Endometrial microvascular endothelial cells (primary cell): ENCODE measurements around the gene ADAM33. TPM values are rescaled to one million over a fixed set of nuclear protein-coding genes. Genes with fewer than 3 reads are reported as not detected.

Source experiments
- in situ Hi-C: cut with HindIII; loops from 2 replicates; pipeline ENCODE4 v1.10.0; 2017; ENCODE audit warnings: low sequenced_read_pairs, low pct_unique_long_range_greater_than_20kb; ENCODE audit errors: inconsistent ontology term
- total RNA-seq: library from RNA; depleted of rRNA; stranded (reverse); fragments of >200 nt; gene quantifications from one replicate; pipeline ENCODE4 v1.2.3, GENCODE V29; 2015; ENCODE audit errors: inconsistent ontology term

Gene ADAM33
- not detected for total RNA-seq

GRCh38 chr20:3681931-3682781, at the start of gene ADAM33:
Gene ADAM33 (minus strand): TSS chr20:3682010. CDS start chr20:3682004, 6 bp downstream.
- in situ Hi-C loops: no loop called here

- in situ Hi-C loops: no loop called here
Observed at GRCh38 chr20:3730803-3731672, 49.2 kb upstream of the ADAM33 start.

GRCh38 chr20:3729811-3730540, 48.2 kb upstream of the ADAM33 start:
- in situ Hi-C loops: no loop called here

- in situ Hi-C loops: no loop called here
Observed at GRCh38 chr20:3729378-3729777, 47.6 kb upstream of the ADAM33 start.

- in situ Hi-C loops: no loop called here
Observed at GRCh38 chr20:3728876-3729275, 47.1 kb upstream of the ADAM33 start.

GRCh38 chr20:3728354-3728753, 46.5 kb upstream of the ADAM33 start:
- in situ Hi-C loops: no loop called here

- in situ Hi-C loops: no loop called here
Observed at GRCh38 chr20:3727401-3728021, 45.7 kb upstream of the ADAM33 start.

- in situ Hi-C loops: no loop called here
Observed at GRCh38 chr20:3724356-3724755, 42.5 kb upstream of the ADAM33 start.

GRCh38 chr20:3723284-3723683, 41.5 kb upstream of the ADAM33 start:
- in situ Hi-C loops: no loop called here

- in situ Hi-C loops: no loop called here
Observed at GRCh38 chr20:3721912-3722311, 40.1 kb upstream of the ADAM33 start.

GRCh38 chr20:3720626-3721025, 38.8 kb upstream of the ADAM33 start:
- in situ Hi-C loops: no loop called here

GRCh38 chr20:3720068-3720467, 38.3 kb upstream of the ADAM33 start:
- in situ Hi-C loops: no loop called here

GRCh38 chr20:3719046-3719445, 37.2 kb upstream of the ADAM33 start:
- in situ Hi-C loops: no loop called here

- in situ Hi-C loops: no loop called here
Observed at GRCh38 chr20:3716195-3716834, 34.5 kb upstream of the ADAM33 start.

- in situ Hi-C loops: no loop called here
Observed at GRCh38 chr20:3714092-3714491, 32.3 kb upstream of the ADAM33 start.

GRCh38 chr20:3712279-3712873, 30.6 kb upstream of the ADAM33 start, which contains the start of gene SIGLEC1:
Gene SIGLEC1 (minus strand): TSS chr20:3712600. CDS start chr20:3707128, 5,472 bp downstream.
- in situ Hi-C loops: no loop called here

- in situ Hi-C loops: no loop called here
Observed at GRCh38 chr20:3711484-3711941, 29.7 kb upstream of the ADAM33 start.
